ENCODE data around the gene PLCB1. TPM values are rescaled to one million over a fixed set of nuclear protein-coding genes. Genes with fewer than 3 reads are reported as not detected.
A peak's percentile ranks its signal among the peaks of the same experiment; 100 is the strongest.

PLCB1 gene
- total and polyA plus RNA-seq, 7 donors: 1.5 to 10.7 (median 4.2) TPM

DNA sequence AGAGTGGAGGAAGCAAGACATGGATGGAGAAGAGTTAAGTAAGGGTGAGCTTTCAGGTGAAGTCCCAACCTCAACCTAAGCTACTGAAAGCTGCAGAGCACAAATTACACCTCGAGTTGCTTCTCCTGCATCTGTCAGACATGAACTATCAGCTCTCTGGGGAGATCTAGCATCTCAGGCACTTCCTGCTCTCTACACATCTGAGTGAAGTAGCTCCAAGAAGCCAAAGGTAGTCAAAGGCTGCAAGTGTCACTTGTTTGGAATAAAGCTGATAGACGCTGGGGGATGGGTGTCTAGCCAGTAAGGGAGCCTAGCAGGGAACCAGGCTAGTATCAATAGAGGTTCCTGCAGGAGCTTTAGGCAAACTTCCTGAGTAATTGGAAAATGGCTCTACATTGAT lies 228.0 kb downstream of the PLCB1 start:
- H3K9me3 ChIP-seq: no peaks in the 10 kb centered on the region
- intact Hi-C loops (cut with DNase I): no loop called here
- DNase-seq (no peak), ATAC-seq (no peak)
- WGBS, 3 donors: 42 to 56% (median 47%) methylated on average over 2 of the region's 2 CpGs
- H3K4me1 ChIP-seq: peaks cover 5% of the 10 kb centered on the region
- TF ChIP-seq, protein P1, sequence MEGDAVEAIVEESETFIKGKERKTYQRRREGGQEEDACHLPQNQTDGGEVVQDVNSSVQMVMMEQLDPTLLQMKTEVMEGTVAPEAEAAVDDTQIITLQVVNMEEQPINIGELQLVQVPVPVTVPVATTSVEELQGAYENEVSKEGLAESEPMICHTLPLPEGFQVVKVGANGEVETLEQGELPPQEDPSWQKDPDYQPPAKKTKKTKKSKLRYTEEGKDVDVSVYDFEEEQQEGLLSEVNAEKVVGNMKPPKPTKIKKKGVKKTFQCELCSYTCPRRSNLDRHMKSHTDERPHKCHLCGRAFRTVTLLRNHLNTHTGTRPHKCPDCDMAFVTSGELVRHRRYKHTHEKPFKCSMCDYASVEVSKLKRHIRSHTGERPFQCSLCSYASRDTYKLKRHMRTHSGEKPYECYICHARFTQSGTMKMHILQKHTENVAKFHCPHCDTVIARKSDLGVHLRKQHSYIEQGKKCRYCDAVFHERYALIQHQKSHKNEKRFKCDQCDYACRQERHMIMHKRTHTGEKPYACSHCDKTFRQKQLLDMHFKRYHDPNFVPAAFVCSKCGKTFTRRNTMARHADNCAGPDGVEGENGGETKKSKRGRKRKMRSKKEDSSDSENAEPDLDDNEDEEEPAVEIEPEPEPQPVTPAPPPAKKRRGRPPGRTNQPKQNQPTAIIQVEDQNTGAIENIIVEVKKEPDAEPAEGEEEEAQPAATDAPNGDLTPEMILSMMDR (IDR thresholded peaks at IDR 0.05): no peak
- no peak overlapping the region for H3K27ac ChIP-seq
- H3K36me3 ChIP-seq (ENCODE audit: insufficient read depth in 1 of 2, low read depth in 1 of 2): no peaks in the 10 kb centered on the region
- H3K27me3 ChIP-seq (ENCODE audit: insufficient read depth in 3 of 3, low read length in 2 of 3): no peaks in the 10 kb centered on the region
- no peak overlapping the region for H3K4me3 ChIP-seq

DNA sequence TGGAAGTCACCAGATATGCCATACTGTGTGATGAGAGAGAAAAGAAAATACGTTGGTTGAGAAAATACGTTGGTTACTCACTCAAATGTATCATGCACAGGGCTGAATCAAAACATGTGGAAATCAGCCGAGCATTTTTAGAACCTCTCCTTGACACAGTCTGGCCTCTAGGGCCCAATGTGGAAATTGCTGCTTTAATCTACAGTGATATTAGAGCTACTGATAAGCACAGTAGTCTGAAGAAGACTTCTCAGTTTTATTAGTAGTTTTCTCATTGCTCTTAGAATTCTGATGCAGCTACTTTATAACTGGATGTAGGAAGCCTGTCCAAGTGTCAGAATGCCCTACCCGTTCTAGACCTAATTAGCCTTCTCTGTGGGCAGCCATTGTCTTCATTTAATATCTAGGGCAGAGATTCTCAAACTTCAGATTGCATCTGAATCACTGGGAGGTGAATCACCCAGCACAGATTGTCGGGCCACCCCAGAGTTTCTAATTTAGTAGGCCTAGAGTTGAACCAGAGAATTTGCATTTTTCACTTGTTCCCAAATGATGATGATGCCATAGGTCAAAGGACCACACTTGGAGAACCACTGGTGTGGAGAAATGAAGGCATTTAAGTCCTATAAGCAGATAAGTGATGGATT lies 229.1 kb downstream of the PLCB1 start:
- ATAC-seq (peak in 3 of 4 donors; percentile 52 to 82 (median 69)), DNase-seq (no peak)
- no peak overlapping the region for H3K4me3 ChIP-seq
- no peaks in the 10 kb centered on the region for H3K36me3 ChIP-seq (ENCODE audit: insufficient read depth in 1 of 2, low read depth in 1 of 2)
- H3K27ac ChIP-seq: no peak overlapping the region
- H3K27me3 ChIP-seq (ENCODE audit: insufficient read depth in 3 of 3, low read length in 2 of 3): no peaks in the 10 kb centered on the region
- TF ChIP-seq, protein P1 (IDR thresholded peaks at IDR 0.05): peak; percentile 40
- WGBS, 3 donors: 33 to 67% (median 42%) methylated on average over 5 of the region's 5 CpGs
- H3K4me1 ChIP-seq: peaks cover 5% of the 10 kb centered on the region
- no peaks in the 10 kb centered on the region for H3K9me3 ChIP-seq
- intact Hi-C loops (cut with DNase I): no loop called here

- DNase-seq (no peak), ATAC-seq (no peak)
- H3K9me3 ChIP-seq: no peaks in the 10 kb centered on the region
- H3K27me3 ChIP-seq (ENCODE audit: insufficient read depth in 3 of 3, low read length in 2 of 3): no peaks in the 10 kb centered on the region
- peaks cover 5% of the 10 kb centered on the region for H3K4me1 ChIP-seq
- no peaks in the 10 kb centered on the region for H3K36me3 ChIP-seq (ENCODE audit: insufficient read depth in 1 of 2, low read depth in 1 of 2)
- TF ChIP-seq, protein P1 (IDR thresholded peaks at IDR 0.05): no peak
- no peak overlapping the region for H3K4me3 ChIP-seq
- no peak overlapping the region for H3K27ac ChIP-seq
- intact Hi-C loops (cut with DNase I): no loop called here
These were observed 229.7 kb downstream of the PLCB1 start for GRCh38 chr20:8361779-8362178.

DNA sequence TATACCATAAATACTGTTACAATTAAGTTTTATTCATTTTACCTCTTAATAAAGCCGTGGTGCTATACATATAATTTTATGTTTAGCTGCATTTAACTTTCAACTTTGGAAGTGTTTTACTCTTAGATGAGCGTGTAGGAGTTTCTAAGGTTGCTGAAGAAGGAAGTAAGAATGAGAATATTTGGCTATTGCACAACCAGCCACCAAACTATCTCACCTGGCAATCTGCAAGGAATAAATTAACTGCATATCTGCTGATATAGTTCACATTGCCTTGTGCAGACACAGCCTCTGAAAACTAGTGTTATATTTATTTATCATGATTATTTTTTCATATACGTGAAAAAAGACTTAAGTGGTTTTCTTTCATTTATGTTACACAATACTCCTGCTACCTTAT lies 230.4 kb downstream of the PLCB1 start:
- DNase-seq: no peak
- TF ChIP-seq, protein P1 (IDR thresholded peaks at IDR 0.05): no peak
- intact Hi-C loops (cut with DNase I): no loop called here
- H3K27ac ChIP-seq: no peak overlapping the region
- no peaks in the 10 kb centered on the region for H3K27me3 ChIP-seq (ENCODE audit: insufficient read depth in 3 of 3, low read length in 2 of 3)
- H3K4me1 ChIP-seq: peaks cover 5% of the 10 kb centered on the region
- H3K36me3 ChIP-seq (ENCODE audit: insufficient read depth in 1 of 2, low read depth in 1 of 2): no peaks in the 10 kb centered on the region
- H3K9me3 ChIP-seq: no peaks in the 10 kb centered on the region
- WGBS, 3 donors: 82 to 90% (median 86%) methylated on average over 3 of the region's 3 CpGs
- no peak for ATAC-seq
- no peak overlapping the region for H3K4me3 ChIP-seq
